Measurements from ENCODE around the gene WWC2.

Gene WWC2

GRCh38 chr4:183142571-183143550, 43.8 kb downstream of the WWC2 start:
- H3K27ac ChIP-seq = peak overlapping the region; percentile 72
- TF ChIP-seq, protein P1, sequence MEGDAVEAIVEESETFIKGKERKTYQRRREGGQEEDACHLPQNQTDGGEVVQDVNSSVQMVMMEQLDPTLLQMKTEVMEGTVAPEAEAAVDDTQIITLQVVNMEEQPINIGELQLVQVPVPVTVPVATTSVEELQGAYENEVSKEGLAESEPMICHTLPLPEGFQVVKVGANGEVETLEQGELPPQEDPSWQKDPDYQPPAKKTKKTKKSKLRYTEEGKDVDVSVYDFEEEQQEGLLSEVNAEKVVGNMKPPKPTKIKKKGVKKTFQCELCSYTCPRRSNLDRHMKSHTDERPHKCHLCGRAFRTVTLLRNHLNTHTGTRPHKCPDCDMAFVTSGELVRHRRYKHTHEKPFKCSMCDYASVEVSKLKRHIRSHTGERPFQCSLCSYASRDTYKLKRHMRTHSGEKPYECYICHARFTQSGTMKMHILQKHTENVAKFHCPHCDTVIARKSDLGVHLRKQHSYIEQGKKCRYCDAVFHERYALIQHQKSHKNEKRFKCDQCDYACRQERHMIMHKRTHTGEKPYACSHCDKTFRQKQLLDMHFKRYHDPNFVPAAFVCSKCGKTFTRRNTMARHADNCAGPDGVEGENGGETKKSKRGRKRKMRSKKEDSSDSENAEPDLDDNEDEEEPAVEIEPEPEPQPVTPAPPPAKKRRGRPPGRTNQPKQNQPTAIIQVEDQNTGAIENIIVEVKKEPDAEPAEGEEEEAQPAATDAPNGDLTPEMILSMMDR (conservative IDR thresholded peaks at IDR 0.05; ENCODE audit: low read depth) = no peak
- ChIA-PET CTCF (interaction anchor here (1.1 kb wide), 1 partner anchor 20 kb away, joined by 3 read pairs; no protein-coding TSS in a partner anchor), POLR2A (ENCODE audit: low non-redundant PET) (no interaction called here)
- DNase-seq (ENCODE audit: low spot score) = peak; percentile 81

DNA sequence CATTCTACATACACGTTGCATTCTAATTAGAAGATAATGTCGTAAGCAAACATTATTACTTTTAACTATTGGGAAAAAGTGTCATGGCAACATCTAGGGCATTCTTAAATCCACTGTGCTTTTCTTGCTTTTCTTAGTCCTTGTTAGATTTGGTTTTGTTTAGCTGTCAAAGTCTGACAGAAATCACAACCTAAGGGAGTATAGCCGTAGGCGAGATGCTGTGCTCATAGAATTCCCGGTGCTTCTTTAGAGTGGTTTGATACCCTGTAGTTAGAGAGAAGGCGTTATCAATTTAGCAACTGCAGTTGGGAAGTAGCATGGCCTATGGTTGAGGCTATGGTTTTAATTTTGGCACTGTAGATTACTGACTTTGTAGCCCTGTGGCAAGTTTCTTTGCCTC, 45.7 kb downstream of the WWC2 start:
- DNase-seq (ENCODE audit: low spot score) = no peak
- TF ChIP-seq, protein P1 (conservative IDR thresholded peaks at IDR 0.05; ENCODE audit: low read depth) = no peak
- ChIA-PET CTCF (interaction anchor here (0.6 kb wide), 1 partner anchor 184 kb away, joined by 6 read pairs; no protein-coding TSS in a partner anchor), POLR2A (ENCODE audit: low non-redundant PET) (no interaction called here)
- H3K27ac ChIP-seq = no peak overlapping the region

DNA sequence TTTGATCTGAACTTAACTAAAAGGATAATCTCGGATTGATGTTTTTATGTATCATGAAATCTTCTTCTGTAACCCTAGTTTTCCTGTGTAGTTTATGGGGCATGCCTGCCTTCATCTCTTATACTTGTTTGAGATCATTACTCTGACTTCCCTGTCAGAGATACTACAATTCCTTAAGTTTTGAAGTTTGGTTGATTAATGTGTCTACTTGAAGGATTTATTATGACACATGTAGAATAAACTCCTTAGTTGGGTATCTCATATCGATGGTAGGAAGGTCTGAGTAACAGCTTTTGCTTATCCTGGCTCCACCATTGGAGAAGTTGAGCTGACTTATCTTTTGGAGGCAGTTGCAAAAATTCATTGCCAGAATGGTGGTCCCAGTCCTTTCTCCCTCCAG, 46.7 kb downstream of the WWC2 start:
- ChIA-PET POLR2A (ENCODE audit: low non-redundant PET) (no interaction called here), CTCF (no interaction called here)
- DNase-seq (ENCODE audit: low spot score) = no peak
- TF ChIP-seq, protein P1 (conservative IDR thresholded peaks at IDR 0.05; ENCODE audit: low read depth) = no peak
- no peak overlapping the region for H3K27ac ChIP-seq

- no peak overlapping the region for H3K27ac ChIP-seq
- TF ChIP-seq, protein P1 (conservative IDR thresholded peaks at IDR 0.05; ENCODE audit: low read depth) = no peak
- ChIA-PET CTCF (interaction anchor here (0.6 kb wide), 1 partner anchor 148 kb away, joined by 3 read pairs; no protein-coding TSS in a partner anchor), POLR2A (ENCODE audit: low non-redundant PET) (no interaction called here)
- DNase-seq (ENCODE audit: low spot score) = no peak
These were observed 47.4 kb downstream of the WWC2 start for GRCh38 chr4:183146478-183146877.

GRCh38 chr4:183147196-183147595, 48.1 kb downstream of the WWC2 start:
- no peak overlapping the region for H3K27ac ChIP-seq
- ChIA-PET CTCF (interaction anchor here (1.0 kb wide), 1 partner anchor 52 kb away, joined by 3 read pairs; no protein-coding TSS in a partner anchor), POLR2A (ENCODE audit: low non-redundant PET) (no interaction called here)
- TF ChIP-seq, protein P1 (conservative IDR thresholded peaks at IDR 0.05; ENCODE audit: low read depth) = no peak
- DNase-seq (ENCODE audit: low spot score) = no peak

DNA sequence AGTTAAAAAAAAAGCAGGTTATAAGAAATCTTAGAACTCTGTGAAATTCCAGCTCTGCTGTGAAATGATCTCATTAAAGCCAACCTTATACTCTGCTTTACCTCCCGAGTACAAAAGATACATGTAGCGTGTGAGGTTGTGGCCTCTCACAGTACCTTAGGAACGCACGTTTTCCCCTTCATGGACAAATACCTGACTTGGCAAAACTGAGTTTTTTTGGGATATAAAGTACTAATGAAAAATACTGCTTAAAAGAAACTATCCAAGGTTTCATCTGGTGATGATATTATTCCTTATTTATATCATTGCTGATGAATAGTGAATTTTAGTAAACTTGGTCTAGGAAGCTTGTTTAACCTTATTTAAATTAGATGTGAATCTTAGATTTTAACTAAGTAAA, 48.9 kb downstream of the WWC2 start:
- no peak for DNase-seq (ENCODE audit: low spot score)
- ChIA-PET POLR2A (ENCODE audit: low non-redundant PET) (no interaction called here), CTCF (interaction anchor here (0.6 to 1.0 kb wide), 3 partner anchors 34 to 75 kb away, joined by 3 read pairs; no protein-coding TSS in a partner anchor)
- TF ChIP-seq, protein P1 (conservative IDR thresholded peaks at IDR 0.05; ENCODE audit: low read depth) = no peak
- H3K27ac ChIP-seq = no peak overlapping the region
